Measurements from ENCODE around the gene ICA1L.

- TF ChIP-seq REST (IDR thresholded peaks at IDR 0.05; ENCODE audit: insufficient read depth in 1 of 2, low read depth in 2 of 2, low read length in 2 of 2) = no peak
- no peak for TF ChIP-seq SIN3A (IDR thresholded peaks at IDR 0.05; ENCODE audit: borderline replicate concordance, insufficient read depth, low read length)
- no peak for TF ChIP-seq POLR2AphosphoS5 (IDR thresholded peaks at IDR 0.05; ENCODE audit: low read depth, low read length)
- TF ChIP-seq TAF1 (IDR thresholded peaks at IDR 0.05; ENCODE audit: borderline replicate concordance, insufficient read depth, low read length) = no peak
- TF ChIP-seq FOXP2 (optimal IDR thresholded peaks at IDR 0.05; ENCODE audit: borderline replicate concordance, extremely low read depth, extremely low read length, insufficient read depth) = no peak
Measured at GRCh38 chr2:202771336-202771735, 100.2 kb downstream of the ICA1L start.

Data from PFSK-1 (cell line).